SU-DHL-6 (cell line): ENCODE measurements around the gene B4GALNT3.

Experiments used
- H2AFZ ChIP-seq: fragments of 200-600 bp; sonication (generic); 2 replicates; pipeline ENCODE4 v1.6.1; 2014; ENCODE audit warnings: low read depth, mild to moderate bottlenecking, moderate library complexity, mixed read lengths, antibody characterized with exemption, low read length; ENCODE audit not compliant: severe bottlenecking
- H3F3A ChIP-seq: fragments of 200-600 bp; shearing (Covaris generic); 2 replicates; pipeline ENCODE4 v1.6.0; 2016; ENCODE audit warnings: antibody characterized with exemption, mild to moderate bottlenecking; ENCODE audit not compliant: insufficient read depth
- H3K27ac ChIP-seq: fragments of 200-600 bp; sonication (generic); 2 replicates; pipeline ENCODE4 v1.5.1; 2016; ENCODE audit warnings: low read depth, mild to moderate bottlenecking, low read length, moderate library complexity, mixed read lengths
- H3K27me3 ChIP-seq: fragments of 200-600 bp; sonication (generic), shearing (Covaris generic); 2 replicates; pipeline ENCODE4 v1.6.0; 2014; ENCODE audit warnings: mild to moderate bottlenecking, low read length
- H3K36me3 ChIP-seq: fragments of 200-600 bp; sonication (generic); 2 replicates; pipeline ENCODE4 v1.6.1; 2014; ENCODE audit warnings: mild to moderate bottlenecking, low read length, mixed read lengths
- H3K4me2 ChIP-seq: fragments of 300-600, 200-600 bp; shearing (Covaris generic), sonication (generic); 2 replicates; pipeline ENCODE4 v1.6.0; 2014; ENCODE audit warnings: low read length, low read depth, mild to moderate bottlenecking; ENCODE audit not compliant: poor library complexity, severe bottlenecking
- H3K4me3 ChIP-seq: fragments of 200-600 bp; sonication (generic); 2 replicates; pipeline ENCODE4 v1.5.1; 2014; ENCODE audit warnings: antibody characterized with exemption, low read length, mild to moderate bottlenecking, mixed read lengths; ENCODE audit not compliant: insufficient read depth, poor library complexity, severe bottlenecking
- H3K79me2 ChIP-seq: fragments of 200-600 bp; sonication (generic); 2 replicates; pipeline ENCODE4 v1.6.1; 2014; ENCODE audit warnings: mild to moderate bottlenecking, low read length, moderate library complexity; ENCODE audit not compliant: insufficient read depth
- H3K9ac ChIP-seq: fragments of 200-600 bp; sonication (generic); 2 replicates; pipeline ENCODE4 v1.7.0; 2014; ENCODE audit warnings: mild to moderate bottlenecking, low read length
- H3K9me2 ChIP-seq: fragments of 200-600 bp; sonication (generic); replicated peaks from 2 replicates; pipeline ENCODE4 v1.6.1; 2014; ENCODE audit warnings: low read length; ENCODE audit not compliant: insufficient read depth
- H3K9me3 ChIP-seq: fragments of 200-600 bp; sonication (generic); 2 replicates; pipeline ENCODE4 v1.6.1; 2014; ENCODE audit warnings: low read length, mixed read lengths; ENCODE audit not compliant: insufficient read depth
- H4K20me1 ChIP-seq: fragments of 200-600 bp; sonication (generic); 2 replicates; pipeline ENCODE4 v1.6.1; 2014; ENCODE audit warnings: low read depth, mild to moderate bottlenecking, antibody characterized with exemption, low read length, moderate library complexity, mixed read lengths
- EZH2phosphoT487 ChIP-seq: fragments of 200-600 bp; sonication (generic), shearing (Covaris generic); conservative IDR thresholded peaks from 2 replicates; pipeline ENCODE4 v1.6.1; 2018; ENCODE audit warnings: mild to moderate bottlenecking, antibody characterized with exemption, low read length, moderate library complexity, mixed read lengths
- TF ChIP-seq, protein P1 (sequence below): fragments of 200-600 bp; sonication (generic); IDR thresholded peaks from one replicate; pipeline ENCODE4 v1.5.1; 2017; ENCODE audit warnings: antibody characterized with exemption, mild to moderate bottlenecking, low read length, moderate library complexity; ENCODE audit not compliant: insufficient read depth, poor library complexity, severe bottlenecking

The B4GALNT3 gene

DNA sequence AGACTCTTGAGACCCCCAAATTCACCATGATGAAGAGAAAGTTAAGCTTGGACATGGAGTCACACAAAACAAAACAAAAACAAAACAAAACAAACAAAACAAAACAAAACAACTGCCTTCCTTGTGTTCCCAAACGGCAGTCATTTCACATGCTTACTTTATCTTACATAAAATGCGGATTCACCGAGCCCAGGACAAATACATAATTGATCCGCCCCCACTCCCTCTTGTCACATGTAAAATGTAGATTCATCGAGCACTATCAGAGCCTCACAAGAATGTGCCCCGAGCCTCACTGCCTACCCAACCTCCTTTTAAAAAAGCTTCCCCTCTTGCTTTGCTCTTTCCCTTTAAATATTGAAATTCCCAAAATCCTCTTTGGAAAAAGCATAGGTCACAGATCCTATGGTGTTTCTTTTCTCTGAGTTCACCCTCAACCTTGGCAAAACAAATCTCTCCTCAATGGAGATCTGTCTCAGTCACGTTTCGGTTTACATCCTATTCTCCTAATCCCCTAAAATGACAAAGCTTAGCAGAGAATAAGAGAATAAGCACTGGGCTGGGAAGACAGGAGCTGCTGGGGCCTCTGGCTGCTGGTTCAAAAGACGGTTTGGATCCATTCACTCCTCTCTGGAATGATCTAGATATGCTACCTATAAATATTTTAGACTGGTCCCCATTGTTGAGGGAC is 119.8 kb downstream of the B4GALNT3 start:
- Histone ChIP-seq H3K9ac (no peak overlapping the region), H2AFZ (no peak overlapping the region), H3K9me2 (no peaks in the 10 kb centered on the region), H4K20me1 (no peaks in the 10 kb centered on the region), H3K27ac (no peak overlapping the region), H3K36me3 (no peaks in the 10 kb centered on the region), H3K27me3 (no peaks in the 10 kb centered on the region), H3K9me3 (no peaks in the 10 kb centered on the region), H3K4me2 (no peak overlapping the region), H3K4me3 (no peak overlapping the region), H3F3A (no peaks in the 10 kb centered on the region), H3K79me2 (no peaks in the 10 kb centered on the region)
- TF ChIP-seq, protein P1, sequence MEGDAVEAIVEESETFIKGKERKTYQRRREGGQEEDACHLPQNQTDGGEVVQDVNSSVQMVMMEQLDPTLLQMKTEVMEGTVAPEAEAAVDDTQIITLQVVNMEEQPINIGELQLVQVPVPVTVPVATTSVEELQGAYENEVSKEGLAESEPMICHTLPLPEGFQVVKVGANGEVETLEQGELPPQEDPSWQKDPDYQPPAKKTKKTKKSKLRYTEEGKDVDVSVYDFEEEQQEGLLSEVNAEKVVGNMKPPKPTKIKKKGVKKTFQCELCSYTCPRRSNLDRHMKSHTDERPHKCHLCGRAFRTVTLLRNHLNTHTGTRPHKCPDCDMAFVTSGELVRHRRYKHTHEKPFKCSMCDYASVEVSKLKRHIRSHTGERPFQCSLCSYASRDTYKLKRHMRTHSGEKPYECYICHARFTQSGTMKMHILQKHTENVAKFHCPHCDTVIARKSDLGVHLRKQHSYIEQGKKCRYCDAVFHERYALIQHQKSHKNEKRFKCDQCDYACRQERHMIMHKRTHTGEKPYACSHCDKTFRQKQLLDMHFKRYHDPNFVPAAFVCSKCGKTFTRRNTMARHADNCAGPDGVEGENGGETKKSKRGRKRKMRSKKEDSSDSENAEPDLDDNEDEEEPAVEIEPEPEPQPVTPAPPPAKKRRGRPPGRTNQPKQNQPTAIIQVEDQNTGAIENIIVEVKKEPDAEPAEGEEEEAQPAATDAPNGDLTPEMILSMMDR = no peak
- no peak for TF ChIP-seq EZH2phosphoT487

DNA sequence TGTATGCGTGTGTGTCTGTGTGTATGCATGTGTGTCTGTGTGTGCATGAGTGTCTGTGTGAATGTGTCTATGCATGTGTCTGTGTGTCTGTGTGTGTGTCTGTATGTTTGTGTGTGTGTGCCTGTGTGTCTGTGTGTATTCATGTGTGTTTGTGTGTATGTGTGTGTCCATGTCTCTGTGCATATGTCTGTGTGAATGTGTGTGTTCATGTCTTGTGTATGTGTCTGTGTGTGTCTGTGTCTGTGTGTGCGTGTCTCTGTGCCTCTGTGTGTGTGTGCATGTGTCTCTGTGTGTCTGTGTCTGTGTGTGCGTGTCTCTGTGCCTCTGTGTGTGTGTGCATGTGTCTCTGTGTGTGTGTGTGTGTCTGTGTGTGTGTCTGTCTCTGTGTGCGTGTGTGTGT is 121.1 kb downstream of the B4GALNT3 start:
- Histone ChIP-seq H3K4me2 (no peak overlapping the region), H4K20me1 (no peaks in the 10 kb centered on the region), H3K9me2 (no peaks in the 10 kb centered on the region), H3K4me3 (no peak overlapping the region), H3F3A (no peaks in the 10 kb centered on the region), H2AFZ (no peak overlapping the region), H3K36me3 (no peaks in the 10 kb centered on the region), H3K27me3 (no peaks in the 10 kb centered on the region), H3K27ac (no peak overlapping the region), H3K9ac (no peak overlapping the region), H3K79me2 (no peaks in the 10 kb centered on the region), H3K9me3 (no peaks in the 10 kb centered on the region)
- no peak for TF ChIP-seq EZH2phosphoT487
- TF ChIP-seq, protein P1 = no peak

GRCh38 chr12:581321-581720 is 121.6 kb downstream of the B4GALNT3 start:
- Histone ChIP-seq H3K9me2 (no peaks in the 10 kb centered on the region), H3K9me3 (no peaks in the 10 kb centered on the region), H3K9ac (no peak overlapping the region), H3K4me3 (no peak overlapping the region), H2AFZ (no peak overlapping the region), H3K36me3 (no peaks in the 10 kb centered on the region), H3K79me2 (no peaks in the 10 kb centered on the region), H3K27me3 (no peaks in the 10 kb centered on the region), H3F3A (no peaks in the 10 kb centered on the region), H3K4me2 (no peak overlapping the region), H4K20me1 (no peaks in the 10 kb centered on the region), H3K27ac (no peak overlapping the region)
- TF ChIP-seq EZH2phosphoT487 = no peak
- TF ChIP-seq, protein P1 = no peak
